Neural cell (in vitro differentiated cells): ENCODE results near the gene ST6GALNAC2. TPM values are rescaled to one million over a fixed set of nuclear protein-coding genes. Genes with fewer than 3 reads are reported as not detected.

Experiments used
- H2AFZ ChIP-seq: fragments of 200-600, 300-800 bp; sonication (generic), shearing (Covaris generic); 2 replicates; pipeline ENCODE4 v1.6.0; 2014; ENCODE audit warnings: low read depth, mild to moderate bottlenecking, antibody characterized with exemption, low read length, moderate library complexity
- H3F3A ChIP-seq: fragments of 200-600 bp; shearing (Covaris generic); 2 replicates; pipeline ENCODE4 v1.6.1; 2016; ENCODE audit warnings: mild to moderate bottlenecking, moderate library complexity, mixed read lengths, antibody characterized with exemption, low read length; ENCODE audit not compliant: insufficient read depth, poor library complexity, severe bottlenecking
- H3K27ac ChIP-seq: fragments of 200-600, 300-800 bp; sonication (generic), shearing (Covaris generic); 2 replicates; pipeline ENCODE4 v1.5.1; 2014; ENCODE audit warnings: mild to moderate bottlenecking, low read length, moderate library complexity
- H3K27me3 ChIP-seq: fragments of 300-800, 200-600 bp; sonication (generic), shearing (Covaris generic); 2 replicates; pipeline ENCODE4 v1.6.0; 2014; ENCODE audit warnings: mild to moderate bottlenecking, low read depth, low read length, moderate library complexity; ENCODE audit not compliant: insufficient read depth
- H3K36me3 ChIP-seq: fragments of 300-800, 200-600 bp; sonication (generic), shearing (Covaris generic); 2 replicates; pipeline ENCODE4 v1.5.1; 2014; ENCODE audit warnings: mild to moderate bottlenecking, antibody characterized with exemption, low read length, moderate library complexity; ENCODE audit not compliant: insufficient read depth
- H3K4me2 ChIP-seq: fragments of 300-800, 200-600 bp; sonication (generic), shearing (Covaris generic); 2 replicates; pipeline ENCODE4 v1.6.0; 2014; ENCODE audit warnings: mild to moderate bottlenecking, low read length
- H3K4me3 ChIP-seq: fragments of 300-800, 200-600 bp; sonication (generic), shearing (Covaris generic); 2 replicates; pipeline ENCODE4 v1.5.1; 2014; ENCODE audit warnings: mild to moderate bottlenecking, low read length, moderate library complexity
- H3K79me2 ChIP-seq: fragments of 200-600 bp; shearing (Covaris generic); replicated peaks from 2 replicates; pipeline ENCODE4 v1.6.0; 2014; ENCODE audit warnings: mild to moderate bottlenecking, low read length, moderate library complexity; ENCODE audit not compliant: insufficient read depth
- H3K9ac ChIP-seq: fragments of 300-800, 200-600 bp; sonication (generic), shearing (Covaris generic); 2 replicates; pipeline ENCODE4 v1.6.1; 2016; ENCODE audit warnings: mild to moderate bottlenecking, low read length, mixed read lengths
- H3K9me2 ChIP-seq: fragments of 200-600 bp; shearing (Covaris generic); 2 replicates; pipeline ENCODE4 v1.6.1; 2016; ENCODE audit warnings: mild to moderate bottlenecking, low read length, mixed read lengths; ENCODE audit not compliant: insufficient read depth
- H3K9me3 ChIP-seq: fragments of 200-600, 300-800 bp; sonication (generic), shearing (Covaris generic); 2 replicates; pipeline ENCODE4 v1.6.1; 2016; ENCODE audit warnings: mild to moderate bottlenecking, mixed run types, low read length, moderate library complexity, mixed read lengths
- H4K20me1 ChIP-seq: fragments of 200-600 bp; shearing (Covaris generic); 2 replicates; pipeline ENCODE4 v1.6.1; 2016; ENCODE audit warnings: mild to moderate bottlenecking, mixed run types; ENCODE audit not compliant: insufficient read depth
- CTCF ChIP-seq: fragments of 450-650 bp; IDR thresholded peaks from 2 replicates; pipeline ENCODE4 v1.5.1; 2014; ENCODE audit warnings: antibody characterized with exemption, mild to moderate bottlenecking, moderate library complexity; ENCODE audit not compliant: poor library complexity, severe bottlenecking
- EP300 ChIP-seq: fragments of 450-650 bp; conservative IDR thresholded peaks from 2 replicates; pipeline ENCODE4 v1.6.1; 2014; ENCODE audit warnings: antibody characterized with exemption, mild to moderate bottlenecking, moderate library complexity; ENCODE audit not compliant: poor library complexity, severe bottlenecking
- EZH2 ChIP-seq: fragments of 200-600, 300-800 bp; shearing (Covaris generic), sonication (generic); IDR thresholded peaks from 2 replicates; pipeline ENCODE4 v1.6.1; 2014; ENCODE audit warnings: antibody characterized with exemption, low read length, borderline replicate concordance, mild to moderate bottlenecking; ENCODE audit not compliant: insufficient read depth, poor library complexity, severe bottlenecking
- MXI1 ChIP-seq: fragments of 450-650 bp; conservative IDR thresholded peaks from 2 replicates; pipeline ENCODE4 v1.6.1; 2014; ENCODE audit warnings: antibody characterized with exemption, mild to moderate bottlenecking; ENCODE audit not compliant: poor library complexity, severe bottlenecking
- POLR2AphosphoS5 ChIP-seq: IDR thresholded peaks from 2 replicates; pipeline ENCODE4 v1.6.1; 2012
- RAD21 ChIP-seq: fragments of 450-650 bp; conservative IDR thresholded peaks from 2 replicates; pipeline ENCODE4 v1.6.1; 2014; ENCODE audit warnings: antibody characterized with exemption, mild to moderate bottlenecking, moderate library complexity
- REST ChIP-seq: IDR thresholded peaks from 2 replicates; pipeline ENCODE4 v1.6.1; 2012; ENCODE audit warnings: borderline replicate concordance
- SMC3 ChIP-seq: fragments of 450-650 bp; conservative IDR thresholded peaks from 2 replicates; pipeline ENCODE4 v1.6.1; 2014; ENCODE audit warnings: antibody characterized with exemption, mild to moderate bottlenecking, moderate library complexity; ENCODE audit not compliant: poor library complexity
- TAF1 ChIP-seq: IDR thresholded peaks from 2 replicates; pipeline ENCODE4 v1.6.1; 2012; ENCODE audit warnings: low read depth
- polyA plus RNA-seq: library from polyadenylated mRNA; depleted of rRNA; stranded (reverse); fragments of >200 nt; gene quantifications from 2 replicates; pipeline ENCODE4 v1.2.3, GENCODE V29; 2014

The ST6GALNAC2 gene
- polyA plus RNA-seq, 1 donor from 2014 or later: not detected

- H3K27ac ChIP-seq: no peak overlapping the region
- no peak overlapping the region for H3K4me2 ChIP-seq
- no peaks in the 10 kb centered on the region for H3K79me2 ChIP-seq
- H3K9me3 ChIP-seq: no peaks in the 10 kb centered on the region
- H3F3A ChIP-seq: no peaks in the 10 kb centered on the region
- no peaks in the 10 kb centered on the region for H3K36me3 ChIP-seq
- TF ChIP-seq EP300: no peak
- TF ChIP-seq TAF1: no peak
- no peak for TF ChIP-seq RAD21
- no peak for TF ChIP-seq POLR2AphosphoS5
- TF ChIP-seq EZH2: no peak
- no peak for TF ChIP-seq CTCF
- TF ChIP-seq REST: no peak
- no peaks in the 10 kb centered on the region for H4K20me1 ChIP-seq
- H3K4me3 ChIP-seq: no peak overlapping the region
- no peak overlapping the region for H2AFZ ChIP-seq
- H3K27me3 ChIP-seq: no peaks in the 10 kb centered on the region
- no peaks in the 10 kb centered on the region for H3K9me2 ChIP-seq
- no peak overlapping the region for H3K9ac ChIP-seq
Measured at GRCh38 chr17:76551685-76552084, 34.0 kb downstream of the ST6GALNAC2 start.

- no peak overlapping the region for H3K9ac ChIP-seq
- TF ChIP-seq MXI1 (no peak), SMC3 (no peak), RAD21 (no peak), EZH2 (no peak)
- no peak overlapping the region for H3K4me2 ChIP-seq
- H3K9me2 ChIP-seq: no peaks in the 10 kb centered on the region
- no peaks in the 10 kb centered on the region for H3F3A ChIP-seq
- no peaks in the 10 kb centered on the region for H3K27me3 ChIP-seq
- no peaks in the 10 kb centered on the region for H3K79me2 ChIP-seq
- no peak overlapping the region for H2AFZ ChIP-seq
- H3K36me3 ChIP-seq: no peaks in the 10 kb centered on the region
- no peak overlapping the region for H3K27ac ChIP-seq
- H3K9me3 ChIP-seq: no peaks in the 10 kb centered on the region
- no peaks in the 10 kb centered on the region for H4K20me1 ChIP-seq
- H3K4me3 ChIP-seq: no peak overlapping the region
Measured at GRCh38 chr17:76550712-76551615, 34.7 kb downstream of the ST6GALNAC2 start.
